GM23338 (cell line): Measurements from ENCODE around the gene ZNF219.

ENCODE experiments used
- CTCF ChIP-seq, 2 experiments: fragments of 200-600 bp in 1 of 2; sonication (generic) in 1 of 2; conservative IDR thresholded peaks; 2 replicates each; pipeline versions ENCODE4 v1.5.1 to v1.6.1; 2016 to 2017; ENCODE audit warnings: antibody characterized with exemption in 2 of 2, low read depth in 2 of 2, mild to moderate bottlenecking in 2 of 2, moderate library complexity in 1 of 2
- POLR2AphosphoS5 ChIP-seq: IDR thresholded peaks from 2 replicates; pipeline ENCODE4 v1.6.1; 2016; ENCODE audit warnings: antibody characterized with exemption, low read depth

DNA sequence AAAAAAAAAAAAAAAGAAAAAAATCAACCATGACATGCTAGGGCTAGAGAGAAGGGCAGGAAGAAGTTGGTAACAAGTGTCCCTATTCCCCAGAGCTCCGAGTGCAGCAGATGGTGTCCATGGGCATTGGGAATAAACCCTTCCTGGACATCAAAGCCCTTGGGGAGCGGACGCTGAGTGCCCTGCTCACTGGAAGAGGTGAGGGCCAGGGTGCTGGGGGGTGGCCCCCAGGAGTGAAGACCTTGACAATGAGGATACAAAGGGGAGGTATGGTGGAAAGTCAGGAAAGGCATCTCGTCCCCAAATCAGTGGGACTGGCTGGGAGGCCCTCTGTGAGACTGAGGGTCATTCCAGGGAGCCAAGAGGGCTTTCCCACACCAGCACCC is 11.6 kb downstream of the ZNF219 start:
- TF ChIP-seq POLR2AphosphoS5 (no peak), CTCF (conservative IDR thresholded peaks at IDR 0.05; ENCODE audit: low read depth in 2 of 2) (no peak)
